Astrocyte (in vitro differentiated cells and primary cell): ENCODE results near the gene SUPT6H. TPM values are rescaled to one million over a fixed set of nuclear protein-coding genes. Genes with fewer than 3 reads are reported as not detected.

Experiments
- DNase-seq: peaks from one replicate; pipeline ENCODE4 v3.0.0-alpha.2; 2010; ENCODE audit warnings: low read depth
- FAIRE-seq: peaks from 2 replicates; lab custom pipeline; 2011; peaks lifted over from hg19 to GRCh38; lab: Jason Lieb, UNC
- H2AFZ ChIP-seq: 2 replicates; pipeline ENCODE4 v1.6.0; 2012; ENCODE audit warnings: low read depth, low read length, inconsistent platforms
- H3K27ac ChIP-seq: 2 replicates; pipeline ENCODE4 v1.5.1; 2011; ENCODE audit warnings: low read depth, low read length, inconsistent platforms
- H3K27me3 ChIP-seq: 2 replicates; pipeline ENCODE4 v1.6.0; 2011; ENCODE audit warnings: low read length, inconsistent platforms; ENCODE audit not compliant: insufficient read depth
- H3K36me3 ChIP-seq: 2 replicates; pipeline ENCODE4 v1.5.1; 2011; ENCODE audit warnings: low read length, inconsistent platforms; ENCODE audit not compliant: insufficient read depth
- H3K4me1 ChIP-seq: 2 replicates; pipeline ENCODE4 v1.5.1; 2011; ENCODE audit warnings: low read length, inconsistent platforms; ENCODE audit not compliant: insufficient read depth
- H3K4me2 ChIP-seq: 2 replicates; pipeline ENCODE4 v1.6.0; 2012; ENCODE audit warnings: low read length, inconsistent platforms
- H3K4me3 ChIP-seq: 2 replicates; pipeline ENCODE4 v1.5.1; 2011; ENCODE audit warnings: low read depth, mild to moderate bottlenecking, low read length, inconsistent platforms; ENCODE audit not compliant: insufficient read depth
- H3K79me2 ChIP-seq: 2 replicates; pipeline ENCODE4 v1.6.0; 2012; ENCODE audit warnings: mild to moderate bottlenecking, low read length, inconsistent platforms; ENCODE audit not compliant: insufficient read depth
- H3K9ac ChIP-seq: 2 replicates; pipeline ENCODE4 v1.6.0; 2012; ENCODE audit warnings: mild to moderate bottlenecking, low read length, inconsistent platforms
- H3K9me3 ChIP-seq: 2 replicates; pipeline ENCODE4 v1.5.1; 2012; ENCODE audit warnings: low read depth, mild to moderate bottlenecking, low read length, inconsistent platforms; ENCODE audit not compliant: insufficient read depth
- H4K20me1 ChIP-seq: 2 replicates; pipeline ENCODE4 v1.6.0; 2012; ENCODE audit warnings: low read length, inconsistent platforms; ENCODE audit not compliant: insufficient read depth
- H3K27ac Mint-ChIP-seq: one replicate; pipeline ENCODE4 v1.8.0; 2021; ENCODE audit warnings: mild to moderate bottlenecking, mixed read lengths; ENCODE audit not compliant: unreplicated experiment
- H3K27me3 Mint-ChIP-seq: one replicate; pipeline ENCODE4 v1.8.0; 2021; ENCODE audit warnings: low read depth, mixed read lengths; ENCODE audit not compliant: unreplicated experiment
- H3K36me3 Mint-ChIP-seq: one replicate; pipeline ENCODE4 v1.8.0; 2021; ENCODE audit warnings: low read depth, mixed read lengths; ENCODE audit not compliant: unreplicated experiment
- H3K4me1 Mint-ChIP-seq: one replicate; pipeline ENCODE4 v1.8.0; 2021; ENCODE audit warnings: low read depth, mixed read lengths; ENCODE audit not compliant: unreplicated experiment
- H3K4me3 Mint-ChIP-seq: one replicate; pipeline ENCODE4 v1.8.0; 2021; ENCODE audit warnings: mild to moderate bottlenecking, moderate library complexity, mixed read lengths; ENCODE audit not compliant: unreplicated experiment
- H3K9me3 Mint-ChIP-seq: one replicate; pipeline ENCODE4 v1.8.0; 2021; ENCODE audit warnings: mild to moderate bottlenecking, mixed read lengths; ENCODE audit not compliant: unreplicated experiment
- CTCF ChIP-seq: IDR thresholded peaks from 2 replicates; pipeline ENCODE4 v1.5.1; 2011; ENCODE audit warnings: low read depth, mild to moderate bottlenecking, inconsistent platforms, low read length, moderate library complexity; ENCODE audit not compliant: insufficient read depth
- EZH2 ChIP-seq: IDR thresholded peaks from 2 replicates; pipeline ENCODE4 v1.6.1; 2012; ENCODE audit warnings: mild to moderate bottlenecking, low read length, inconsistent platforms; ENCODE audit not compliant: insufficient read depth
- total RNA-seq: library from RNA; stranded (reverse); gene quantifications from 2 replicates; pipeline ENCODE4 v1.2.1, GENCODE V29; 2021

The SUPT6H gene
- total RNA-seq, 1 donor from 2014 or later = 95.9 TPM

- H3K27ac Mint-ChIP-seq = no peak overlapping the region
- FAIRE-seq = no peak
Measured at GRCh38 chr17:28741358-28742349, 79.6 kb downstream of the SUPT6H start.

GRCh38 chr17:28743243-28744103 lies 81.5 kb downstream of the SUPT6H start, which contains the start of gene TRAF4:
TRAF4 (plus strand) TSS chr17:28744011; CDS start chr17:28744113, 102 bp downstream.
- DNase-seq (peak; percentile 85), FAIRE-seq (no peak)
- peak within 1 kb of the TSS; percentile 76 for H2AFZ ChIP-seq

More at GRCh38 chr17:28741358-28742349, 79.6 kb downstream of the SUPT6H start:
- no peak for DNase-seq
- Mint-ChIP-seq H3K9me3 (peaks cover 11% of the 10 kb centered on the region), H3K4me3 (no peak overlapping the region), H3K4me1 (peaks cover 11% of the 10 kb centered on the region), H3K27me3 (no peaks in the 10 kb centered on the region), H3K36me3 (peaks cover 24% of the 10 kb centered on the region)
- Histone ChIP-seq H3K4me1 (peaks cover 25% of the 10 kb centered on the region), H3K36me3 (no peaks in the 10 kb centered on the region), H3K4me2 (no peak overlapping the region), H3K27me3 (no peaks in the 10 kb centered on the region), H3K9ac (no peak overlapping the region), H4K20me1 (peaks cover 21% of the 10 kb centered on the region), H2AFZ (no peak overlapping the region), H3K27ac (no peak overlapping the region), H3K9me3 (peaks cover 3% of the 10 kb centered on the region), H3K79me2 (peaks cover 25% of the 10 kb centered on the region), H3K4me3 (no peak overlapping the region)
- TF ChIP-seq EZH2 = no peak
- TF ChIP-seq CTCF = no peak

More at GRCh38 chr17:28743243-28744103, 81.5 kb downstream of the SUPT6H start, which contains the start of gene TRAF4:
- Histone ChIP-seq H3K4me2 (peak within 1 kb of the TSS; percentile 95), H3K9ac (peak within 1 kb of the TSS; percentile 92), H3K79me2 (peaks cover 43% of the 10 kb centered on the region), H3K27me3 (no peaks in the 10 kb centered on the region), H3K36me3 (peaks cover 3% of the 10 kb centered on the region), H3K27ac (peak within 1 kb of the TSS; percentile 83), H3K4me3 (peak within 1 kb of the TSS; percentile 85), H3K9me3 (peaks cover 3% of the 10 kb centered on the region), H4K20me1 (peaks cover 39% of the 10 kb centered on the region), H3K4me1 (peaks cover 30% of the 10 kb centered on the region)
- H3K27me3 Mint-ChIP-seq = no peaks in the 10 kb centered on the region
- H3K9me3 Mint-ChIP-seq = peaks cover 6% of the 10 kb centered on the region
- TF ChIP-seq EZH2 (no peak), CTCF (no peak)
- peak within 1 kb of the TSS; percentile 94 for H3K4me3 Mint-ChIP-seq
- peaks cover 23% of the 10 kb centered on the region for H3K36me3 Mint-ChIP-seq
- H3K27ac Mint-ChIP-seq = peak within 1 kb of the TSS; percentile 94
- H3K4me1 Mint-ChIP-seq = peaks cover 11% of the 10 kb centered on the region
